Mesodermal cell (in vitro differentiated cells): ENCODE data around the gene RBBP7.
"Not testable (repeated sequence)": the region's sequence is repeated elsewhere in the genome, so short reads cannot be mapped to it uniquely, and the experiment has no call there.

Experiments used
- H3K27ac ChIP-seq: 2 replicates; pipeline ENCODE4 v1.7.0; 2013; ENCODE audit warnings: mild to moderate bottlenecking, low read depth, low read length, moderate library complexity; ENCODE audit not compliant: severe bottlenecking
- H3K36me3 ChIP-seq: 2 replicates; pipeline ENCODE4 v1.7.1; 2013; ENCODE audit warnings: mild to moderate bottlenecking, low read length, moderate library complexity; ENCODE audit not compliant: control insufficient read depth, insufficient read depth
- H3K4me1 ChIP-seq: one replicate; pipeline ENCODE4 v1.7.1; 2013; ENCODE audit warnings: mild to moderate bottlenecking, low read length; ENCODE audit not compliant: insufficient read depth, control insufficient read depth, poor library complexity, severe bottlenecking
- H3K4me3 ChIP-seq: 2 replicates; pipeline ENCODE4 v1.7.0; 2013; ENCODE audit warnings: low read length, control low read depth, mild to moderate bottlenecking; ENCODE audit not compliant: insufficient read depth, poor library complexity, severe bottlenecking; ENCODE audit errors: extremely low read depth
- H3K9me3 ChIP-seq: 2 replicates; pipeline ENCODE4 v1.7.1; 2013; ENCODE audit warnings: mild to moderate bottlenecking, low read length, moderate library complexity; ENCODE audit not compliant: control insufficient read depth
- WGBS, 2 experiments: methylation state at CpG; one replicate each; pipeline ENCODE4 v1.1.5; 2013; ENCODE audit warnings: missing lambda C conversion rate in 2 of 2; ENCODE audit not compliant: insufficient coverage in 2 of 2; 5-methylcytosine and 5-hydroxymethylcytosine counted together

RBBP7 gene

GRCh38 chrX:16862829-16863228 lies 7.3 kb downstream of the RBBP7 start:
- H3K9me3 ChIP-seq: no peaks in the 10 kb centered on the region
- H3K4me1 ChIP-seq: peaks cover 1% of the 10 kb centered on the region
- H3K27ac ChIP-seq: no peak overlapping the region
- H3K4me3 ChIP-seq: no peak overlapping the region
- WGBS, 2 experiments: 58 to 100% methylated on average over 2 of the region's 2 CpGs
- H3K36me3 ChIP-seq: peaks cover 64% of the 10 kb centered on the region

- H3K36me3 ChIP-seq: peaks cover 76% of the 10 kb centered on the region
- H3K4me1 ChIP-seq: no peaks in the 10 kb centered on the region
- H3K27ac ChIP-seq: no peak overlapping the region
- H3K9me3 ChIP-seq: no peaks in the 10 kb centered on the region
- H3K4me3 ChIP-seq: no peak overlapping the region
Measured at GRCh38 chrX:16856744-16857143, 13.4 kb downstream of the RBBP7 start.

GRCh38 chrX:16856076-16856404 lies 14.1 kb downstream of the RBBP7 start:
- H3K36me3 ChIP-seq: peaks cover 69% of the 10 kb centered on the region
- not testable (repeated sequence) for H3K9me3 ChIP-seq, H3K4me3 ChIP-seq, H3K27ac ChIP-seq, H3K4me1 ChIP-seq
- 86 to 100% methylated on average over 1 of the region's 2 CpGs for WGBS, 2 experiments

GRCh38 chrX:16855363-16856075 lies 14.6 kb downstream of the RBBP7 start:
- Histone ChIP-seq H3K4me3 (no peak overlapping the region), H3K9me3 (no peaks in the 10 kb centered on the region), H3K36me3 (peaks cover 73% of the 10 kb centered on the region), H3K4me1 (no peaks in the 10 kb centered on the region), H3K27ac (no peak overlapping the region)
- no CpG with 5 or more reads among the region's 5 CpGs for WGBS, 2 experiments

GRCh38 chrX:16853537-16853936 lies 16.6 kb downstream of the RBBP7 start:
- Histone ChIP-seq H3K27ac (no peak overlapping the region), H3K4me1 (no peaks in the 10 kb centered on the region), H3K36me3 (peaks cover 66% of the 10 kb centered on the region), H3K9me3 (no peaks in the 10 kb centered on the region), H3K4me3 (no peak overlapping the region)
- WGBS, 2 experiments: no CpG with 5 or more reads among the region's 3 CpGs

GRCh38 chrX:16852617-16853179 lies 17.5 kb downstream of the RBBP7 start:
- H3K4me1 ChIP-seq: no peaks in the 10 kb centered on the region
- no CpG with 5 or more reads among the region's 12 CpGs for WGBS, 2 experiments
- no peak overlapping the region for H3K27ac ChIP-seq
- H3K4me3 ChIP-seq: no peak overlapping the region
- peaks cover 65% of the 10 kb centered on the region for H3K36me3 ChIP-seq
- H3K9me3 ChIP-seq: no peaks in the 10 kb centered on the region

GRCh38 chrX:16851827-16852226 lies 18.3 kb downstream of the RBBP7 start:
- Histone ChIP-seq H3K27ac (no peak overlapping the region), H3K36me3 (peaks cover 62% of the 10 kb centered on the region), H3K4me3 (no peak overlapping the region), H3K9me3 (no peaks in the 10 kb centered on the region), H3K4me1 (no peaks in the 10 kb centered on the region)
- no CpG with 5 or more reads among the region's 3 CpGs for WGBS, 2 experiments

- H3K27ac ChIP-seq: no peak overlapping the region
- H3K36me3 ChIP-seq: peaks cover 65% of the 10 kb centered on the region
- no CpG with 5 or more reads among the region's 1 CpG for WGBS, 2 experiments
- no peaks in the 10 kb centered on the region for H3K4me1 ChIP-seq
- H3K4me3 ChIP-seq: no peak overlapping the region
- no peaks in the 10 kb centered on the region for H3K9me3 ChIP-seq
Measured at GRCh38 chrX:16851421-16851820, 18.7 kb downstream of the RBBP7 start.

GRCh38 chrX:16848541-16848940 lies 21.6 kb downstream of the RBBP7 start:
- Histone ChIP-seq H3K4me3 (no peak overlapping the region), H3K9me3 (no peaks in the 10 kb centered on the region), H3K27ac (no peak overlapping the region), H3K4me1 (no peaks in the 10 kb centered on the region), H3K36me3 (peaks cover 76% of the 10 kb centered on the region)
- WGBS, 2 experiments: 100% methylated on average over 4 of the region's 6 CpGs

- Histone ChIP-seq H3K9me3 (no peaks in the 10 kb centered on the region), H3K4me1 (no peaks in the 10 kb centered on the region), H3K36me3 (peaks cover 72% of the 10 kb centered on the region), H3K4me3 (no peak overlapping the region), H3K27ac (no peak overlapping the region)
- WGBS, 2 experiments: no CpG with 5 or more reads among the region's 2 CpGs
Measured at GRCh38 chrX:16845686-16846085, 24.5 kb downstream of the RBBP7 start.

GRCh38 chrX:16843208-16843909 lies 26.8 kb downstream of the RBBP7 start:
- Histone ChIP-seq H3K9me3 (no peaks in the 10 kb centered on the region), H3K4me1 (peaks cover 17% of the 10 kb centered on the region), H3K27ac (no peak overlapping the region), H3K4me3 (no peak overlapping the region), H3K36me3 (peaks cover 62% of the 10 kb centered on the region)
- no CpG with 5 or more reads among the region's 3 CpGs for WGBS, 2 experiments
